Measurements from ENCODE around the gene SCN3A.

GRCh38 chr2:165155152-165155551, 48.7 kb downstream of the SCN3A start:
- TF ChIP-seq, protein P1, sequence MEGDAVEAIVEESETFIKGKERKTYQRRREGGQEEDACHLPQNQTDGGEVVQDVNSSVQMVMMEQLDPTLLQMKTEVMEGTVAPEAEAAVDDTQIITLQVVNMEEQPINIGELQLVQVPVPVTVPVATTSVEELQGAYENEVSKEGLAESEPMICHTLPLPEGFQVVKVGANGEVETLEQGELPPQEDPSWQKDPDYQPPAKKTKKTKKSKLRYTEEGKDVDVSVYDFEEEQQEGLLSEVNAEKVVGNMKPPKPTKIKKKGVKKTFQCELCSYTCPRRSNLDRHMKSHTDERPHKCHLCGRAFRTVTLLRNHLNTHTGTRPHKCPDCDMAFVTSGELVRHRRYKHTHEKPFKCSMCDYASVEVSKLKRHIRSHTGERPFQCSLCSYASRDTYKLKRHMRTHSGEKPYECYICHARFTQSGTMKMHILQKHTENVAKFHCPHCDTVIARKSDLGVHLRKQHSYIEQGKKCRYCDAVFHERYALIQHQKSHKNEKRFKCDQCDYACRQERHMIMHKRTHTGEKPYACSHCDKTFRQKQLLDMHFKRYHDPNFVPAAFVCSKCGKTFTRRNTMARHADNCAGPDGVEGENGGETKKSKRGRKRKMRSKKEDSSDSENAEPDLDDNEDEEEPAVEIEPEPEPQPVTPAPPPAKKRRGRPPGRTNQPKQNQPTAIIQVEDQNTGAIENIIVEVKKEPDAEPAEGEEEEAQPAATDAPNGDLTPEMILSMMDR (IDR thresholded peaks at IDR 0.05; ENCODE audit: insufficient read depth, low read depth, low read length): no peak
- no peak for TF ChIP-seq EZH2 (IDR thresholded peaks at IDR 0.05; ENCODE audit: insufficient read depth, low read length)
